ENCODE data around the gene ECM2.

Gene ECM2

DNA sequence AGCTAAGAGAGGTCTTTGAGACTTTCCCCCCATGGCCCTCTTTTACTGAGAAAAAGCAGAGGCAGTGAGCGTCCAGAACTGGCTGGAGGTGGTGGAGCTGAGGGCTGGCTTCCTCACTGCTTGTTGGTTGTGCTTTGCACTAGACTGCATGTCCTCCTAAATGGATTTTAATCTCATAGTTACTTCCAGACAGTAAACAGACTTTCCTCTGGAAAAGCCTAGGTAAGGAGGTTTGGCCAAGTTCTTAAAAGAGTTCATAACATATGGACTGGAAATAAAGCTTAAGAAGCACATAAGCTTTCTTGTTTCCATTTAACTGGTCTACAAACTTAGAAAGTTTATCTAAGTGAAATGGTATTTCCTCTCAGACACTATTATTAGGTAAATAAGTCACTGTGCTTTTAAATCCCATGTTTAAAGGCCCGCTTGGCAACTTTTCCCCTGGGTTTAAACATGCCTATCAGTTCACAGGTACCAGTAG lies 55.5 kb downstream of the ECM2 start:
- H3K27ac ChIP-seq, result no peak overlapping the region
- TF ChIP-seq, protein P1, sequence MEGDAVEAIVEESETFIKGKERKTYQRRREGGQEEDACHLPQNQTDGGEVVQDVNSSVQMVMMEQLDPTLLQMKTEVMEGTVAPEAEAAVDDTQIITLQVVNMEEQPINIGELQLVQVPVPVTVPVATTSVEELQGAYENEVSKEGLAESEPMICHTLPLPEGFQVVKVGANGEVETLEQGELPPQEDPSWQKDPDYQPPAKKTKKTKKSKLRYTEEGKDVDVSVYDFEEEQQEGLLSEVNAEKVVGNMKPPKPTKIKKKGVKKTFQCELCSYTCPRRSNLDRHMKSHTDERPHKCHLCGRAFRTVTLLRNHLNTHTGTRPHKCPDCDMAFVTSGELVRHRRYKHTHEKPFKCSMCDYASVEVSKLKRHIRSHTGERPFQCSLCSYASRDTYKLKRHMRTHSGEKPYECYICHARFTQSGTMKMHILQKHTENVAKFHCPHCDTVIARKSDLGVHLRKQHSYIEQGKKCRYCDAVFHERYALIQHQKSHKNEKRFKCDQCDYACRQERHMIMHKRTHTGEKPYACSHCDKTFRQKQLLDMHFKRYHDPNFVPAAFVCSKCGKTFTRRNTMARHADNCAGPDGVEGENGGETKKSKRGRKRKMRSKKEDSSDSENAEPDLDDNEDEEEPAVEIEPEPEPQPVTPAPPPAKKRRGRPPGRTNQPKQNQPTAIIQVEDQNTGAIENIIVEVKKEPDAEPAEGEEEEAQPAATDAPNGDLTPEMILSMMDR (IDR thresholded peaks at IDR 0.05; ENCODE audit: low read depth, low read length), result no peak

DNA sequence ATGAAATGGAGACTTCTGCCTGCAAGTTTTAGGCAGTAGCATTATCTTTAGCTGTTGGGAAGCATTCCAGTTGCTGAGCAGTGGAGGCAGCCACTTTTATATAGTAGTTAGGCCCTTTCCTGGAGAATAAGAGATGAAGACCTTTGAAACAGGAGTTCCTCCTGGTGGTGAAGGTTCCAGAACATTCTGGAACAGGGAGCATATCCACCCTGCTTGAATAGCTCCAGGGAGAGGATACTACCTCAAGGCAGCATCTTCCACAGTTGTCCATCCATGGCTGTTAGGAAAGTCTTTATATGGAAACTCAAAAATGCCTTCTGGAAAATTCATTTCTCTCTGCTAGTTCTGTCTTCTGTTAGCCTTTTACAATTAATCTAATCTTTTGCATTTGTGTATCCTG lies 56.4 kb downstream of the ECM2 start:
- DNase-seq, result no peak
- Histone ChIP-seq H3K27ac (no peak overlapping the region), H3K4me3 (ENCODE audit: low read depth, low read length) (no peak overlapping the region), H3K27me3 (ENCODE audit: insufficient read depth, low read depth, severe bottlenecking) (no peaks in the 10 kb centered on the region), H3K36me3 (no peaks in the 10 kb centered on the region), H3K9me3 (ENCODE audit: severe bottlenecking) (no peaks in the 10 kb centered on the region)
- TF ChIP-seq, protein P1 (IDR thresholded peaks at IDR 0.05; ENCODE audit: low read depth, low read length), result no peak

More for the DNA sequence above, 55.5 kb downstream of the ECM2 start:
- Histone ChIP-seq H3K36me3 (no peaks in the 10 kb centered on the region), H3K4me3 (ENCODE audit: low read depth, low read length) (no peak overlapping the region), H3K27me3 (ENCODE audit: insufficient read depth, low read depth, severe bottlenecking) (no peaks in the 10 kb centered on the region), H3K9me3 (ENCODE audit: severe bottlenecking) (no peaks in the 10 kb centered on the region)
- DNase-seq, result no peak

DNA sequence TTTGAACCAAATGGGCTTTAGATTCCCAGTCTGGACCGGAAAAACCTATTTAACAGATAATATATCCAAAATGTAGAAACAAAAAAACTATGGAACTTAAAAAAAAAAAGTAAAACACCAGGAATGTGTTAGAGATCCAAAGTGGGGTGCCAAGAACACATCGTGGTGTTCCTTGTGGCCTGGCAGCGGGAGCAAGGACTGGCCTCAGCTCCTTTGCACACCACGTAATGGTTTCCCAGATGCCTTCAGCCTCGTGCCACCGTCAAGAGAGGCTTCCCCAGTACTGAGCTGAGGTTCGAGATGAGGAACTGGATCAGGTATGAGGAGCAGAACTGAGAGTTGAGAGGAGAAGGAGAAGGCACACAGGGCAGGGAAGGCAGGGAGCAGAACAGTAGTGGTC lies 57.0 kb downstream of the ECM2 start:
- Histone ChIP-seq H3K36me3 (no peaks in the 10 kb centered on the region), H3K4me3 (ENCODE audit: low read depth, low read length) (no peak overlapping the region), H3K27ac (no peak overlapping the region), H3K9me3 (ENCODE audit: severe bottlenecking) (no peaks in the 10 kb centered on the region), H3K27me3 (ENCODE audit: insufficient read depth, low read depth, severe bottlenecking) (no peaks in the 10 kb centered on the region)
- TF ChIP-seq, protein P1 (IDR thresholded peaks at IDR 0.05; ENCODE audit: low read depth, low read length), result no peak
- no peak for DNase-seq

DNA sequence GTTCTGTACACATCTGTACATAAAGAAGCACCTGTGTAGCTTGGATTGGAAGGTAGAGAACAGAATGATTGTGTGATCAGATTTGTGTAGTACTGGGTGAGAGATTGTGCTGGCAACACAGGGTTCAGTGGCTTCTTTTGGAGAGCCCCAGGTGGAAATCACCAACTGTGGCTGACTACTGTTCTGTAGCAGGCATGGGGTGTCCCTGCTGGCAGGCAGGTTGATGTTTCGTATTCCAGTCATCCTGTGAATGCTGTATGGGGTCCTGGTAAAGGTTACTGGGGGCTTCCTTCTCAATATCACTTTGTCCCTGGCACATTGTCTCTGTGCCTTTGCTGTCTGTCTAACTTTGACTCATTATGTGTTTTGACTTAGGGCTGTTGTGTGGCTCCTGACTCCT lies 58.8 kb downstream of the ECM2 start:
- no peak for DNase-seq
- TF ChIP-seq, protein P1 (IDR thresholded peaks at IDR 0.05; ENCODE audit: low read depth, low read length), result no peak

DNA sequence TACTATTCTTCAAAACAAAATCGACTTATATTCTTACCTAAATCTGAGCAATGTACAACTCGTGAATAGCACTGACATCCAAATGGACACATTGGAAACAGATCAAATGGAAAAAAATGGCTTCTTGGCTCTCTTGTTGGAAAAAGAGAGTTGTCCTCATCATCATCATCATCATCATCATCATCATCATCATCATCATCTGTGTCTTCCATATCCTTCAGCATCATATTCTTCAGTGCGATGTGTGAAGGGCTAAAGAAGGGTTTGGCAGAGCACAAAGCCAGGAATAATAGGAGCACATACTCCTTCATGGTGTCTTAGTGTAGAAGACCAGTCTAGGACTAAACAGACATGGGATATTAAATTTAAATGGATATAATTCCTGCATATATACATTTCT lies 61.2 kb downstream of the ECM2 start:
- H3K4me3 ChIP-seq (ENCODE audit: low read depth, low read length), result no peak overlapping the region
- no peak overlapping the region for H3K27ac ChIP-seq
- no peaks in the 10 kb centered on the region for H3K27me3 ChIP-seq (ENCODE audit: insufficient read depth, low read depth, severe bottlenecking)
- TF ChIP-seq, protein P1 (IDR thresholded peaks at IDR 0.05; ENCODE audit: low read depth, low read length), result no peak
- H3K36me3 ChIP-seq, result no peaks in the 10 kb centered on the region
- no peaks in the 10 kb centered on the region for H3K9me3 ChIP-seq (ENCODE audit: severe bottlenecking)
- DNase-seq, result no peak

More for the DNA sequence above, 58.8 kb downstream of the ECM2 start:
- no peaks in the 10 kb centered on the region for H3K9me3 ChIP-seq (ENCODE audit: severe bottlenecking)
- H3K27ac ChIP-seq, result no peak overlapping the region
- H3K36me3 ChIP-seq, result no peaks in the 10 kb centered on the region
- no peak overlapping the region for H3K4me3 ChIP-seq (ENCODE audit: low read depth, low read length)
- H3K27me3 ChIP-seq (ENCODE audit: insufficient read depth, low read depth, severe bottlenecking), result no peaks in the 10 kb centered on the region

DNA sequence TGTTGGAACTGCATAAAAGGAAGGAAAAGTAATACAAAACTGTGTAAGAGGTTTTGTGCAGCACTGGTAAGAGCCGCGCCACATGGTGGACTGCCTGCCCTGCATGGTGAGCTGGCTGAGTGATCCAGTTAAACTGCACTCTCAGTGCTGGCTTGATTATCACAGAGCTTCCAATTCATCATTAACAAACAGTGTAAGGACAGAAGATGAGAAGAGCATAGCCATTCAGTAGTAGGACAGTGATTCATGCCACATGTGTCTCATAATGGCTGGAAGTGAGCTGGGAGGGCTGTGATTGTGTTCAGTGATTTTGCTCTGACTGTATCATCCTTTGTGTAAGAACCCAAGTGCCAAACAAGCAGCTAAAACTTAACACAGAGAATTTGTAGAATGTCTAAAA lies 67.6 kb downstream of the ECM2 start:
- Histone ChIP-seq H3K27ac (no peak overlapping the region), H3K36me3 (no peaks in the 10 kb centered on the region), H3K4me3 (ENCODE audit: low read depth, low read length) (no peak overlapping the region), H3K27me3 (ENCODE audit: insufficient read depth, low read depth, severe bottlenecking) (no peaks in the 10 kb centered on the region), H3K9me3 (ENCODE audit: severe bottlenecking) (no peaks in the 10 kb centered on the region)
- no peak for DNase-seq
- TF ChIP-seq, protein P1 (IDR thresholded peaks at IDR 0.05; ENCODE audit: low read depth, low read length), result no peak

All from WERI-Rb-1 (cell line).